Stimulated activated naive CD8-positive, alpha-beta T cell treated with anti-CD3 and anti-CD28 coated beads, Interleukin-15, Interleukin-2, amounts not matched to agents 100 ng/mL and 50 ng/mL, for 24 hours (primary cell): ENCODE measurements around the gene ESYT1.
"Not testable (repeated sequence)": the region's sequence is repeated elsewhere in the genome, so short reads cannot be mapped to it uniquely, and the experiment has no call there.

Source experiments
- H3K27ac Mint-ChIP-seq: one replicate; pipeline ENCODE4 v1.8.0; 2021; ENCODE audit warnings: mild to moderate bottlenecking, mixed read lengths
- H3K27me3 Mint-ChIP-seq: one replicate; pipeline ENCODE4 v1.8.0; 2021; ENCODE audit warnings: mixed read lengths
- H3K36me3 Mint-ChIP-seq: one replicate; pipeline ENCODE4 v1.8.0; 2021; ENCODE audit warnings: low read depth, mixed read lengths
- H3K4me1 Mint-ChIP-seq: one replicate; pipeline ENCODE4 v1.8.0; 2021; ENCODE audit warnings: low read depth, mixed read lengths
- H3K4me3 Mint-ChIP-seq: one replicate; pipeline ENCODE4 v1.8.0; 2021; ENCODE audit warnings: mild to moderate bottlenecking, mixed read lengths
- H3K9me3 Mint-ChIP-seq: one replicate; pipeline ENCODE4 v1.8.0; 2021; ENCODE audit warnings: mixed read lengths

The ESYT1 gene

GRCh38 chr12:56152756-56153677 lies 24.9 kb downstream of the ESYT1 start:
- Mint-ChIP-seq H3K27me3 (no peaks in the 10 kb centered on the region), H3K9me3 (no peaks in the 10 kb centered on the region), H3K27ac (peak overlapping the region; percentile 99), H3K4me1 (peaks cover 46% of the 10 kb centered on the region), H3K36me3 (peaks cover 10% of the 10 kb centered on the region), H3K4me3 (peak overlapping the region; percentile 89)

- H3K4me1 Mint-ChIP-seq: peaks cover 46% of the 10 kb centered on the region
- H3K9me3 Mint-ChIP-seq: no peaks in the 10 kb centered on the region
- H3K36me3 Mint-ChIP-seq: peaks cover 12% of the 10 kb centered on the region
- peak overlapping the region; percentile 89 for H3K4me3 Mint-ChIP-seq
- no peak overlapping the region for H3K27ac Mint-ChIP-seq
- H3K27me3 Mint-ChIP-seq: no peaks in the 10 kb centered on the region
These were observed 25.6 kb downstream of the ESYT1 start for GRCh38 chr12:56153678-56154065.

GRCh38 chr12:56154246-56154771 lies 26.2 kb downstream of the ESYT1 start:
- H3K4me1 Mint-ChIP-seq: peaks cover 52% of the 10 kb centered on the region
- H3K36me3 Mint-ChIP-seq: peaks cover 18% of the 10 kb centered on the region
- no peaks in the 10 kb centered on the region for H3K9me3 Mint-ChIP-seq
- H3K27ac Mint-ChIP-seq: no peak overlapping the region
- no peaks in the 10 kb centered on the region for H3K27me3 Mint-ChIP-seq
- H3K4me3 Mint-ChIP-seq: no peak overlapping the region

- Mint-ChIP-seq H3K36me3 (peaks cover 24% of the 10 kb centered on the region), H3K4me1 (peaks cover 56% of the 10 kb centered on the region), H3K4me3 (no peak overlapping the region), H3K9me3 (no peaks in the 10 kb centered on the region), H3K27me3 (no peaks in the 10 kb centered on the region), H3K27ac (no peak overlapping the region)
These were observed 26.8 kb downstream of the ESYT1 start for GRCh38 chr12:56154818-56155217.

- peaks cover 59% of the 10 kb centered on the region for H3K4me1 Mint-ChIP-seq
- no peaks in the 10 kb centered on the region for H3K27me3 Mint-ChIP-seq
- H3K4me3 Mint-ChIP-seq: no peak overlapping the region
- peak overlapping the region; percentile 34 for H3K27ac Mint-ChIP-seq
- H3K36me3 Mint-ChIP-seq: peaks cover 29% of the 10 kb centered on the region
- no peaks in the 10 kb centered on the region for H3K9me3 Mint-ChIP-seq
These were observed 27.3 kb downstream of the ESYT1 start for GRCh38 chr12:56155256-56155845.

- H3K36me3 Mint-ChIP-seq: peaks cover 40% of the 10 kb centered on the region
These were observed 28.6 kb downstream of the ESYT1 start for GRCh38 chr12:56156464-56157200.

GRCh38 chr12:56157201-56158028 lies 29.3 kb downstream of the ESYT1 start:
- Mint-ChIP-seq H3K36me3 (peaks cover 47% of the 10 kb centered on the region), H3K9me3 (no peaks in the 10 kb centered on the region), H3K27ac (peak overlapping the region; percentile 88), H3K4me3 (peak overlapping the region; percentile 98), H3K4me1 (peaks cover 58% of the 10 kb centered on the region), H3K27me3 (no peaks in the 10 kb centered on the region)

More at GRCh38 chr12:56156464-56157200, 28.6 kb downstream of the ESYT1 start:
- Mint-ChIP-seq H3K27ac (peak overlapping the region; percentile 88), H3K4me1 (peaks cover 59% of the 10 kb centered on the region), H3K4me3 (peak overlapping the region; percentile 98)
- not testable (repeated sequence) for H3K9me3 Mint-ChIP-seq, H3K27me3 Mint-ChIP-seq

- Mint-ChIP-seq H3K9me3 (no peaks in the 10 kb centered on the region), H3K27ac (peak within 1 kb of the TSS; percentile 88), H3K27me3 (no peaks in the 10 kb centered on the region), H3K36me3 (peaks cover 54% of the 10 kb centered on the region), H3K4me1 (peaks cover 50% of the 10 kb centered on the region), H3K4me3 (peak within 1 kb of the TSS; percentile 98)
These were observed 30.2 kb downstream of the ESYT1 start, which contains the start of gene MYL6 for GRCh38 chr12:56158029-56158925. Gene MYL6, plus strand, starts transcription at chr12:56158359. Its CDS starts 43 bp downstream, at chr12:56158402.

- Mint-ChIP-seq H3K27ac (peak overlapping the region; percentile 88), H3K36me3 (peaks cover 59% of the 10 kb centered on the region), H3K27me3 (no peaks in the 10 kb centered on the region), H3K4me1 (peaks cover 45% of the 10 kb centered on the region), H3K9me3 (no peaks in the 10 kb centered on the region), H3K4me3 (peak overlapping the region; percentile 98)
These were observed 30.9 kb downstream of the ESYT1 start for GRCh38 chr12:56158926-56159461.

GRCh38 chr12:56159482-56160192 lies 31.6 kb downstream of the ESYT1 start:
- Mint-ChIP-seq H3K9me3 (no peaks in the 10 kb centered on the region), H3K4me3 (peak overlapping the region; percentile 98), H3K4me1 (peaks cover 45% of the 10 kb centered on the region), H3K27me3 (no peaks in the 10 kb centered on the region), H3K36me3 (peaks cover 65% of the 10 kb centered on the region), H3K27ac (peak overlapping the region; percentile 88)

GRCh38 chr12:56160193-56160763 lies 32.2 kb downstream of the ESYT1 start:
- H3K27me3 Mint-ChIP-seq: no peaks in the 10 kb centered on the region
- H3K4me3 Mint-ChIP-seq: peak overlapping the region; percentile 98
- peaks cover 66% of the 10 kb centered on the region for H3K36me3 Mint-ChIP-seq
- H3K27ac Mint-ChIP-seq: peak overlapping the region; percentile 88
- H3K9me3 Mint-ChIP-seq: no peaks in the 10 kb centered on the region
- peaks cover 44% of the 10 kb centered on the region for H3K4me1 Mint-ChIP-seq

- Mint-ChIP-seq H3K9me3 (no peaks in the 10 kb centered on the region), H3K36me3 (peaks cover 66% of the 10 kb centered on the region), H3K27ac (peak overlapping the region; percentile 88), H3K27me3 (no peaks in the 10 kb centered on the region), H3K4me3 (peak overlapping the region; percentile 98), H3K4me1 (peaks cover 39% of the 10 kb centered on the region)
These were observed 33.0 kb downstream of the ESYT1 start for GRCh38 chr12:56160894-56161689.
